CD4-positive, alpha-beta T cell treated with Interleukin-12 subunit alpha and Interleukin-12 subunit beta, for 1 hour (primary cell): Measurements from ENCODE around the gene TNFSF4.
"Not testable (repeated sequence)": the region's sequence is repeated elsewhere in the genome, so short reads cannot be mapped to it uniquely, and the experiment has no call there.

Experiments
- DNase-seq: peaks from one replicate; pipeline ENCODE4 v3.0.0-alpha.2; 2020

The TNFSF4 gene

DNA sequence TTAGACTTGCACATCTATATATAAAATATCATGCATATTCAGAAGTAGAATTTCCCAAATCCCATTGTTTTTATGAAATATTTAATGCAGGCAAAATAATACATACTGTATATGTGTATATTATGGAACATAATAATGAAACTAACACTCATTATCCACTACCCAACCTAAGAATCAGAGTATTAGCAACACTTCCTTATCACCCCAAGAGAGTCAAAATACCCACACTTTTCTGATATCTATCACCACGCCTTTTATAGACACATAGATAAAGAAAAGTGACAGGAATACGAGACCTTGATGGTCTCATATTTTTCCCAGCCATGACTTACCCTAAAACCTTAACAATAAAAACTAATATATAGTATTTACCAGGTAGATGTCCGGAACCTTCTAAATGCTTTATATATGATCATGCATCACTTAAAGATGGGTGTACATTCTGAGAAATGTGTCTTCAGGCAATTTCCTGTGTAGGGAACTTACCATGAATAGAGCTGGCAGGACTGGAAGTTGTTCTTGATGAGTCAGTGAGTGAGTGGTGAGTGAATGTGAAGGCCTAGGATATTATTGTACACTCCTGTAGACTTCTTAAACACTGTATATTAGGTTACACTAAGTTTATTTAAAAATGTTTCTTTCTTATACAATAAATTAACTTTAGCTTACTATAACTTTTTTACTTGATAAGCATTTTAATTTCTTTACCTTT, 45.5 kb downstream of the TNFSF4 start:
- DNase-seq, result no peak

DNA sequence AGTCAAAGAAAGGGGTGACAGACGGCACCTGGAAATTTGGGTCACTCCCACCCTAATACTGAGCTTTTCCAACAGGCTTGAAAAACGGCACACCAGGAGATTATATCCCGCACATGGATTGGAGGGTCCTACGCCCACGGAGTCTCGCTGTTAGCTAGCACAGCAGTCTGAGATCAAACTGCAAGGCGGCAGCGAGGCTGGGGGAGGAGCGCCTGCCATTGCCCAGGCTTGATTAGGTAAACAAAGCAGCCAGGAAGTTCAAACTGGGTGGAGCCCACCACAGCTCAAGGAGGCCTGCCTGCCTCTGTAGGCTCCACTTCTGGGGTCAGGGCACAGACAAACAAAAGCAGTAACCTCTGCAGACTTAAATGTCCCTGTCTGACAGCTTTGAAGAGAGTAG, 53.2 kb downstream of the TNFSF4 start:
- DNase-seq, result not testable (repeated sequence)

- no peak for DNase-seq
Observed at GRCh38 chr1:173153503-173153902, 53.6 kb downstream of the TNFSF4 start.

GRCh38 chr1:173152598-173152997, 54.5 kb downstream of the TNFSF4 start:
- no peak for DNase-seq

DNA sequence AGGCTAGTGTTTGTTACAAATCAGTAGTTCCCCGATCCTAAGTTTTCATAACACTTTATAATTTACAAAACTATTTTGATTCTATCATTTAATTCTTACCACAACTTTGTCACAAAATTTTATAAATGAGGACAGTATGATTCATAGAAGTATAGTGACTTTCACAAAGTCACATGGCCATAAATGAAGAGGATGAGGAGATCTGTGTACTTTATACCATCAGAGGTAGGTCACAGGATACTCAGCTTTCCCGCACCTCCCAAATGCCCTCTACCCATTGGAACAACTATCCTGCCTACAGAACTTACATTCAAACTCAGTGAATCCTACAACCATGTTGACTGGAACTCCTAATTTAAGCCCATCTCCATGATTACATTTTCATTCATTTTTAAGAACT, 56.3 kb downstream of the TNFSF4 start:
- no peak for DNase-seq

GRCh38 chr1:173149887-173150286, 57.2 kb downstream of the TNFSF4 start:
- no peak for DNase-seq

DNA sequence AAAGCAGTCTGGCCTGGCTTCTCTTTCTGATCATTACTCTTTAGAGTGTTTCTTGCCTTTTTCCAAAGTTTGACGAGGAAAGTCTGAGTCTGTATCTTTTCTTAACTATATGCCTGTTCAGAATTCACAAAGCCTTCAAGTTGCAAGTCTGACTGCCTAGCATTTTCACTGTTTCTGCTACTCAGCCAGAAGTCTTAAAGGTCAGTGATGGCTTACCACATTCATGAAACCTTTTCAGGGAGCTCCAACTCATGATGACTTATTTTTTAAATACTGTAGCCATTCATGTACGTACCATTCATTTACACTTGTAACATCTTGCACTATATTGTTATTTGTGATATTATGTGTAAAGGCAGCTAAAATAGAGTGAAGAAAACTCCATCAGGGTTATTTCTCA, 58.2 kb downstream of the TNFSF4 start:
- no peak for DNase-seq

DNA sequence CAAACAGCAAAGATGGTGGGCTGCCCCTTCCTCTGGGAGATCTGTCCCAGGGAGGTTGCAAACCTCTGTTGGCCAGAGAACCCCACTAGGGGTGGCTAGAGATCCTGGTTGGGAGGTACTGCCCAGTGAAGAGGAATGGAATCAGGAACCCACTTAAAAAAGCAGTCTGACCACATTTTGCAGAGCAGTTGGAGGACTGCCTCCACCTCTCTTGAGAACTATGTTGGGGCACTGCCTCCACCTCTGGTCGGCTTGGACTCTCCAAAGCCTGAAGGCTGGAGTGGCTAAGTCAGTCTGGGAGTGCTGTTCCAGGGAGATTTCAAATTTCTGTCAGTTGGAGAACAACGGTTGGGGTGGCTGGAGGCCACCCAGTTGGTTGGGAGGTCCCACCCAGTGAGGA, 58.6 kb downstream of the TNFSF4 start:
- DNase-seq, result no peak

DNA sequence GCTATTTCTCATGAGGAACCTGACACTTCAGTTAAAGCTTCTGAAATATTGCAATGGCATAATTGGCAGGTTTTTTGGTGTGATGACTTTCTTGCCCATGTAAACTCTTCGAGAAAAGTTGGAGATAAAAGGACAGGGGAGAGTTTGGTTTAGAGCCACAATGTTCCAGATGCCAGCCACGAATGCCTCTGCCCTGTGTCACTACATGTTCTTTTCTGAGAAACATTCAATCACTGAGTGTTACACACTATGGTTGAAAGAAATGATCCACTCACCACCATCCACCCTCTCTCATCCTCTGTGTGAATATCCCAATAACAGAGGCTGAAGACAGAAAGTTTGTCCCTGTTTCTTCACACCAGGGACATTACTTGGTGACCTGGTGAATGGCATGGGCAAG, 66.4 kb downstream of the TNFSF4 start:
- no peak for DNase-seq

- DNase-seq, result no peak
Observed at GRCh38 chr1:173139706-173140105, 67.4 kb downstream of the TNFSF4 start.

DNA sequence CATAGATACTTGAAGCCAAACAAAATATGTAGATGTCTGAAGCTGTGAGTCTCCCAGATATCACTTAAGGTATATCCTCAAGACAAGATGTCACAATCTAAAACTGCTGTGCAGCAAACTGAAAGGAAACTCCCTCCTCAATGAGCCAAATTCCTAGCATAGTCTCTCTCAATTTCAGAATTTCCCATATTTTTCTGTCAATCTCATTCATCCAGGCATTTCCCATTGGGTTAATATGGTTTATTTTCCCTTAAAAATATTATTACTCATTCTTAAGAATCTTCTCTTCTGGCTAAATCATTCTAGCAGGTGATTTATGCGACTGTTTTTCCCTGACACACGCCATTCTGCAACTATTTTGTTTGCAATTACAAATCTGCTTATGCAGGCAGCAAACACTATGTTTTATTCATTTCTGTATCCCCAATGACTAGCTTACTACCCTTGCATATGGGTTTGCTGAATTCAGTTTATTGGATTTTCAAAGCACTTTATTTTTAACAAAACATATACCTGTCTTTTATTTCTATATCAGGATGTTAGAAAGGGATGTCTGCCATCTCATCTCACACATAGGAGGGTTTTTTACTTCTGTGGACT, 69.9 kb downstream of the TNFSF4 start:
- no peak for DNase-seq

- DNase-seq, result no peak
Observed at GRCh38 chr1:173134800-173135199, 72.3 kb downstream of the TNFSF4 start.

GRCh38 chr1:173134029-173134428, 73.1 kb downstream of the TNFSF4 start:
- DNase-seq, result no peak
